ENCODE results near the gene STAP2.

DNA sequence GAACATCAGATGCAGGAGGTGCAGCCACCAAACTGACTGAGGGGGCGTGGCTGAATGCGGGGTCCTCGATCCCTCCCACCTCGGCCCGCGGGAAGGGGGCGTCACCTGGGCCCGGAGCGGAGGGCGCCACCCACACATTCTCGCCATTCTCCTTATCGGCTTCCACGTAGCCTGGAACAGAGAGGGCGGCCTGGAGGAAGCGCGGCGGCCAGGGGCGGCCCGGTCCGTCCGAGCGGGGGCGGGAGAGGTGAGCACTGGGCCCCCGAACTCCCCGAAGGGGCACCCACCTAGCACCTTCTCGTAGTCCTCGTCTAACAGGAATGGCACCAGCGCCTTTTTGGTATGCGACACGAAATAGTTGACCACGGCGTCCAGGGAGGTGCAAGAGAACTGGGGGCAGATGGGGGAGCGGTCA is 11.8 kb downstream of the STAP2 start:
- TF ChIP-seq, protein P1, sequence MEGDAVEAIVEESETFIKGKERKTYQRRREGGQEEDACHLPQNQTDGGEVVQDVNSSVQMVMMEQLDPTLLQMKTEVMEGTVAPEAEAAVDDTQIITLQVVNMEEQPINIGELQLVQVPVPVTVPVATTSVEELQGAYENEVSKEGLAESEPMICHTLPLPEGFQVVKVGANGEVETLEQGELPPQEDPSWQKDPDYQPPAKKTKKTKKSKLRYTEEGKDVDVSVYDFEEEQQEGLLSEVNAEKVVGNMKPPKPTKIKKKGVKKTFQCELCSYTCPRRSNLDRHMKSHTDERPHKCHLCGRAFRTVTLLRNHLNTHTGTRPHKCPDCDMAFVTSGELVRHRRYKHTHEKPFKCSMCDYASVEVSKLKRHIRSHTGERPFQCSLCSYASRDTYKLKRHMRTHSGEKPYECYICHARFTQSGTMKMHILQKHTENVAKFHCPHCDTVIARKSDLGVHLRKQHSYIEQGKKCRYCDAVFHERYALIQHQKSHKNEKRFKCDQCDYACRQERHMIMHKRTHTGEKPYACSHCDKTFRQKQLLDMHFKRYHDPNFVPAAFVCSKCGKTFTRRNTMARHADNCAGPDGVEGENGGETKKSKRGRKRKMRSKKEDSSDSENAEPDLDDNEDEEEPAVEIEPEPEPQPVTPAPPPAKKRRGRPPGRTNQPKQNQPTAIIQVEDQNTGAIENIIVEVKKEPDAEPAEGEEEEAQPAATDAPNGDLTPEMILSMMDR (IDR thresholded peaks at IDR 0.05; ENCODE audit: low read length), result no peak
- TF ChIP-seq EZH2 (IDR thresholded peaks at IDR 0.05; ENCODE audit: borderline replicate concordance, low read length), result no peak
